Stimulated activated CD8-positive, alpha-beta memory T cell treated with anti-CD3 and anti-CD28 coated beads, Interleukin-7, amount 100 ng/mL, for 1 hour (primary cell): ENCODE results near the gene ZNF607.

Experiments used
- DNase-seq, 2 donors: peaks; one replicate each; pipeline ENCODE4 v3.0.0-alpha.2; 2020; ENCODE audit warnings: low read depth in 2 of 2

ZNF607 gene

DNA sequence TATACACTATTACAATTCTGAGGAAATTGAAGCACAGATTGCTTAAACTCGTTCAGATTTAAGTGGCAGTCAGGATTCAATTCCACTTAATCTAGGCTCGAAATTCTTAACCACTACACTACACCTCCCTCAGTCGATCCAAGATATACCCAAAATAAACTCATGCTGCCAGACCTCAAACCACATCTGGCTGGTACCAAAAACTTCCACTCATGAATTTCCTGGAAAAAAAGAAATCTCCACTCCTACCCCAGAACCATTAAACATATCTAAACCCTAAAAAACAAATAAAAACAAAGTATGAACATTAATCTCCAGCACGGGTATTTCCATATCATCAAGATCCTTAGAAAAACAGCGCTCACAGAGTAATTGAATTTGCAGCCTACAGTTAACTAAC, 65.4 kb downstream of the ZNF607 start:
- DNase-seq = no peak
